GM08714 (cell line): ENCODE results near the gene TTLL1.

Experiments
- H3K4me3 ChIP-seq: fragments of 200-500 bp; sonication (Bioruptor generic); 2 replicates; pipeline ENCODE4 v1.5.1; 2014; ENCODE audit warnings: mild to moderate bottlenecking, low read length, inconsistent platforms
- ZNF274 ChIP-seq: IDR thresholded peaks from 2 replicates; pipeline ENCODE4 v1.6.1; 2012; ENCODE audit warnings: mild to moderate bottlenecking, low read depth, low read length

TTLL1 gene

GRCh38 chr22:42990131-42990838 is 98.9 kb downstream of the TTLL1 start:
- no peak for TF ChIP-seq ZNF274
- H3K4me3 ChIP-seq = no peak overlapping the region
